Kidney (tissue), 14 donors: ENCODE measurements around the gene IPO11. TPM values are rescaled to one million over a fixed set of nuclear protein-coding genes. Genes with fewer than 3 reads are reported as not detected.

ENCODE experiments used
- DNase-seq, 5 donors: peaks; one replicate each; pipeline ENCODE4 v3.0.0-alpha.2; 2013 to 2020
- FAIRE-seq: peaks from 2 replicates; lab custom pipeline; 2012; peaks lifted over from hg19 to GRCh38; lab: Jason Lieb, UNC
- H3K27ac ChIP-seq, 2 donors: one replicate each; pipeline ENCODE4 v1.7.0; 2013; ENCODE audit warnings: low read depth in 2 of 2, low read length in 2 of 2, inconsistent platforms in 1 of 2
- H3K27me3 ChIP-seq: one replicate; pipeline ENCODE4 v1.7.1; 2013; ENCODE audit warnings: low read length, inconsistent platforms; ENCODE audit not compliant: control insufficient read depth, insufficient read depth
- H3K36me3 ChIP-seq, 3 donors: one replicate each; pipeline versions ENCODE4 v1.7.0 to v1.7.1; 2013; ENCODE audit warnings: low read length in 3 of 3, control low read depth in 1 of 3, inconsistent platforms in 1 of 3; ENCODE audit not compliant: insufficient read depth in 3 of 3, control insufficient read depth in 2 of 3
- H3K4me1 ChIP-seq, 3 donors: one replicate each; pipeline versions ENCODE4 v1.7.0 to v1.7.1; 2013; ENCODE audit warnings: low read length in 3 of 3, inconsistent platforms in 1 of 3, low read depth in 1 of 3; ENCODE audit not compliant: control insufficient read depth in 2 of 3, insufficient read depth in 2 of 3
- H3K4me3 ChIP-seq, 3 donors: one replicate each; pipeline versions ENCODE4 v1.7.0 to v1.8.1; 2013; ENCODE audit warnings: low read length in 3 of 3, control low read depth in 1 of 3, inconsistent platforms in 1 of 3
- H3K9ac ChIP-seq, 3 donors: one replicate each; pipeline versions ENCODE4 v1.7.0 to v1.7.1; 2013; ENCODE audit warnings: low read length in 3 of 3, control low read depth in 1 of 3, inconsistent platforms in 1 of 3
- H3K9me3 ChIP-seq, 3 donors: one replicate each; pipeline versions ENCODE4 v1.7.0 to v1.7.1; 2013; ENCODE audit warnings: low read length in 3 of 3, control low read depth in 1 of 3, inconsistent platforms in 1 of 3; ENCODE audit not compliant: control insufficient read depth in 2 of 3, insufficient read depth in 1 of 3
- CTCF ChIP-seq: IDR thresholded peaks from 3 replicates; pipeline ENCODE4 v1.5.1; 2012; ENCODE audit warnings: mild to moderate bottlenecking, moderate library complexity, borderline replicate concordance; ENCODE audit not compliant: insufficient read depth; ENCODE audit errors: extremely low read depth
- intact Hi-C: fragments of 100-400 bp; cut with DNase I; formaldehyde crosslinking; loops from one replicate; pipeline ENCODE4 v1.11.1; 2022
- polyA plus RNA-seq: library from polyadenylated mRNA; stranded (reverse); fragments of 350-450 nt; fragmentation: Illumina TruSeq; extraction: RNeasy Lipid Tissue Mini Kit (QIAGEN cat#74804); gene quantifications from one replicate; pipeline ENCODE4 v1.2.3, GENCODE V29; 2014; ENCODE audit warnings: low read depth, low replicate concordance; ENCODE audit not compliant: insufficient read depth
- total RNA-seq: library from RNA; stranded (reverse); fragmentation: NEBNext Ultra II Directional; extraction: Animal tissue kit (Norgen Biotek cat#: 25700); gene quantifications from one replicate; pipeline ENCODE4 v1.2.1, GENCODE V29; 2021
- donor health status: control.
- donor health status: control.
- donor health status: control.
- donor health status: control.
- donor health status: control.
- donor health status: DM: yes; HTN: yes; CAD: no.
- donor health status: Normal renal cell carcinoma (clear cell type).

The IPO11 gene
- total and polyA plus RNA-seq, 2 donors from 2014 or later, result 18.5 to 36.1 TPM

DNA sequence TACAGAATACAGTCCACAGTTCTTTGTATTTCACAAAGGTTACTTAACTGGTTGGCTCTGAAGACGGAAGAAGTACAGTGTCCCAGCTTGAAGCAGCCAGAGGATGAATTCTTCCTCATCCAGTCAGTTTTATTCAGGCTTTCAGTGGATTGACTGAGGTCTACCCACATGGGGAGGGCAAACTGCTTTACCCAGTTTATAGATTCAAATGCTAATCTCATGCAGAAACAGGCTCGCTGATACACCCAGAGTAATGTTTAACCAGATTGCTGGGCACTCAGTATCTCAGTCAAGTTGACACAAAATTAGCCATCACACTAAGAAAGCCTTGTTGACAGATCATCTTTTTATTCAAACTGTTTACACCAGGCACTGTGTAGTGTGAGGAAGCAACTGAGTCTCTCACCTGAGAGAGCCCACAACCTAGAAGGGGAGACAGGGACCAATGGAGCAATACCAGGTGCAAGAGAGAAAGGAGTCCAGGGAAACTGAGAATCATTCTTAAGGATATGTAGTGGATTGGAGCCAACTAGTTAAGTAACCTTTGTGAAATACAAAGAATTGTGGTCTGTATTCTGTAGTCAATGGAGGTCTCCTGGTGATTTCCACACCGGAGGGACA lies 181.9 kb downstream of the IPO11 start:
- no peak for FAIRE-seq
- no peak for DNase-seq
- H3K9me3 ChIP-seq, result no peaks in the 10 kb centered on the region
- H3K27ac ChIP-seq, result no peak overlapping the region
- no peak for TF ChIP-seq CTCF
- H3K36me3 ChIP-seq, result peaks cover 0 to 2% (median 0%) of the 10 kb centered on the region in 3 donors
- no peak overlapping the region for H3K4me3 ChIP-seq
- no peak overlapping the region for H3K9ac ChIP-seq
- intact Hi-C loops, result no loop called here
- no peaks in the 10 kb centered on the region for H3K4me1 ChIP-seq
- H3K27me3 ChIP-seq, result no peaks in the 10 kb centered on the region

DNA sequence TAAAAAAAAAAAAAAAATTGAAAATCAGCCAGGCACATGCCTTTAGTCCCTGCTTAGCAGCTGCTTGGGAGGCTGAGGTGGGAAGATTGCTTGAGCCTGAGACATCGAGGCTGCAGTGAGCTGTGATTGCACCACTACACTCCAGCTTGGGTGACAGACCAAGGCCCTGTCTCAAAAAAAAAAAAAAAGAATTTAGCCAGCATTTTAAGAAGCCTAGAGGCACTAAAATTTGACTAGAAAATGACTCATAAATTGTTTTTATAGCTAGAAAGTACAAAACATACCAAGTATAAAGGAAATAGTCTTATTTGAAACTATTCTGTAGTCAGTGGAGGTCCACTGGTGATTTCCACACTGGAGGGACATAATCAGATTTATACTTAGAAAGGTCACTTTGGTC lies 183.5 kb downstream of the IPO11 start:
- H3K9me3 ChIP-seq, result no peaks in the 10 kb centered on the region
- H3K36me3 ChIP-seq, result peaks cover 0 to 2% (median 0%) of the 10 kb centered on the region in 3 donors
- TF ChIP-seq CTCF, result no peak
- FAIRE-seq, result no peak
- H3K27ac ChIP-seq, result no peak overlapping the region
- H3K4me1 ChIP-seq, result no peaks in the 10 kb centered on the region
- DNase-seq, result no peak
- H3K27me3 ChIP-seq, result no peaks in the 10 kb centered on the region
- H3K4me3 ChIP-seq, result no peak overlapping the region
- intact Hi-C loops, result no loop called here
- no peak overlapping the region for H3K9ac ChIP-seq

DNA sequence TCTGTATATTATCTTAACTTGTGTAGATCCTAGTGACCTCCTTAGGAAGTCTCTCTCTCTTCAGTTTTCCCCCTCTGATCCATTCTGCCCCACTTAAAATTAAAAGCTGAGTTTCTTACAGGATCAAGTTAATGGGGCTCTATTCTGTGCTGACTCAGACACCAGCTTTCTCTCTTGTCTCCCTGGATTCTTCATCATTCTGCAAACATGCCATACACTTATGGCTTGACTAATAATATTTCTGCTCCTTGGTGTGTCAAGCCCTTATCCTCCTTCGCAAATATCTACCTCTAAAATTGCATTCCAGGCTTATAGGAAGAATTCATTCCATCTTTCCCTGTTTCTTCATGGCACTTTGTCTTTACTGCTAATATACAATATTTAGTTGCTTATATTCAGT lies 184.1 kb downstream of the IPO11 start:
- DNase-seq (no peak), FAIRE-seq (no peak)
- Histone ChIP-seq H3K27ac (no peak overlapping the region), H3K4me1 (no peaks in the 10 kb centered on the region), H3K4me3 (no peak overlapping the region), H3K9ac (no peak overlapping the region), H3K36me3 (peaks cover 0 to 2% (median 0%) of the 10 kb centered on the region in 3 donors), H3K9me3 (no peaks in the 10 kb centered on the region), H3K27me3 (no peaks in the 10 kb centered on the region)
- TF ChIP-seq CTCF, result no peak
- intact Hi-C loops, result no loop called here

DNA sequence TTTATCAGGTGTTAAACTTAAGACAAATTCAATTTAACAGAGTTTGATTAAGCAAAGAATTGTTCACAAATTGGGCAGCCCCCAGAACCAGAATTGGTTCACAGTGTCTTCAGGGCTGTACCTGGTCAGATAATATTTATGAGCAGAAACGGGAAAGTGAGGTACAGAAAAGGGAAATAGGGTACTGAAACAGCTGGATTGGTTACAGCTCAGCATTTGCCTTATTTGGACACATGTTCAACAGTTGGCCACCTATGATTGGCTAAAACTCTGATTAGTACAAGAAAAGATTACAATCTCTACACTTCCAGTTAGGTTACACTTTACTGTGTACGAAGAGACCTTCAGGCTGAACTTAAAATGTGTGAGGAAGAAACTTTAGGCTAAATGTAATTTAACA lies 184.8 kb downstream of the IPO11 start:
- FAIRE-seq (no peak), DNase-seq (no peak)
- H3K9ac ChIP-seq, result no peak overlapping the region
- H3K27me3 ChIP-seq, result no peaks in the 10 kb centered on the region
- peaks cover 0 to 2% (median 0%) of the 10 kb centered on the region in 3 donors for H3K36me3 ChIP-seq
- TF ChIP-seq CTCF, result no peak
- H3K9me3 ChIP-seq, result no peaks in the 10 kb centered on the region
- intact Hi-C loops, result no loop called here
- H3K4me1 ChIP-seq, result no peaks in the 10 kb centered on the region
- no peak overlapping the region for H3K27ac ChIP-seq
- H3K4me3 ChIP-seq, result no peak overlapping the region
